HL-60 (cell line): ENCODE measurements around the gene FSTL5.

Source experiments
- CTCF ChIP-seq: IDR thresholded peaks from one replicate; pipeline ENCODE4 v1.5.1; 2011; ENCODE audit warnings: low read length, control low read depth, inconsistent platforms; ENCODE audit not compliant: insufficient read depth
- GABPA ChIP-seq: IDR thresholded peaks from 2 replicates; pipeline ENCODE4 v1.6.1; 2012; ENCODE audit warnings: low read depth

GRCh38 chr4:161916035-161916434 lies 247.8 kb downstream of the FSTL5 start:
- TF ChIP-seq CTCF (no peak), GABPA (no peak)
